CD4-positive, alpha-beta T cell (primary cell): ENCODE measurements around the gene FOXJ3. TPM values are rescaled to one million over a fixed set of nuclear protein-coding genes. Genes with fewer than 3 reads are reported as not detected.

Source experiments
- ATAC-seq: fragments of 200-7000 bp; cut with Tn5 transposase; one replicate; pipeline ENCODE4 v1.10.0; 2022; ENCODE audit warnings: mild to moderate bottlenecking; ENCODE audit not compliant: poor library complexity
- CTCF ChIA-PET: fragments of 350-600 bp; sonication (Branson Sonifier 250); formaldehyde crosslinking; loops from one replicate; lab custom pipeline; 2021; ENCODE audit warnings: antibody characterized with exemption, inconsistent platforms; lab: Charles Lee
- POLR2A ChIA-PET: fragments of 350-600 bp; sonication (Branson Sonifier 250); formaldehyde crosslinking; loops from one replicate; lab custom pipeline; 2021; ENCODE audit warnings: antibody characterized with exemption, inconsistent platforms; lab: Charles Lee
- DNase-seq, 14 experiments: peaks; one replicate each; pipeline ENCODE4 v3.0.0-alpha.2; 2013 to 2020; ENCODE audit warnings: mixed read lengths in 2 of 14
- H3K27ac ChIP-seq, 2 donors: one replicate each; pipeline versions ENCODE4 v1.5.1 to v1.7.0; 2013; ENCODE audit warnings: low read length in 2 of 2, low read depth in 1 of 2, mild to moderate bottlenecking in 1 of 2
- H3K27me3 ChIP-seq, 2 experiments: 1 replicate in 1 of 2; 2 replicates in 1 of 2; pipeline versions ENCODE4 v1.6.1 to v1.7.0; 2013; ENCODE audit warnings: low read length in 2 of 2, control low read depth in 1 of 2, mild to moderate bottlenecking in 1 of 2, moderate library complexity in 1 of 2; ENCODE audit not compliant: insufficient read depth in 2 of 2, control insufficient read depth in 1 of 2
- H3K36me3 ChIP-seq: one replicate; pipeline ENCODE4 v1.6.1; 2013; ENCODE audit warnings: low read length, control low read depth; ENCODE audit not compliant: insufficient read depth
- H3K4me1 ChIP-seq: one replicate; pipeline ENCODE4 v1.6.1; 2013; ENCODE audit warnings: low read length, control low read depth; ENCODE audit not compliant: insufficient read depth
- H3K4me3 ChIP-seq: one replicate; pipeline ENCODE4 v1.5.1; 2013; ENCODE audit warnings: mild to moderate bottlenecking, low read length, moderate library complexity
- H3K9me3 ChIP-seq, 2 experiments: 1 replicate in 1 of 2; 2 replicates in 1 of 2; pipeline versions ENCODE4 v1.6.1 to v1.7.0; 2013; ENCODE audit warnings: low read length in 2 of 2, mild to moderate bottlenecking in 2 of 2, control low read depth in 1 of 2, moderate library complexity in 1 of 2; ENCODE audit not compliant: control insufficient read depth in 1 of 2, insufficient read depth in 1 of 2
- H3K27ac Mint-ChIP-seq: one replicate; pipeline ENCODE4 v1.8.0; 2020; ENCODE audit warnings: mixed read lengths
- H3K27me3 Mint-ChIP-seq: one replicate; pipeline ENCODE4 v1.8.0; 2021; ENCODE audit warnings: mixed read lengths
- H3K36me3 Mint-ChIP-seq: one replicate; pipeline ENCODE4 v1.8.0; 2021; ENCODE audit warnings: low read depth, mixed read lengths
- H3K4me1 Mint-ChIP-seq: one replicate; pipeline ENCODE4 v1.8.0; 2021; ENCODE audit warnings: low read depth, mixed read lengths
- H3K4me3 Mint-ChIP-seq: one replicate; pipeline ENCODE4 v1.8.0; 2020; ENCODE audit warnings: mild to moderate bottlenecking, mixed read lengths
- H3K9me3 Mint-ChIP-seq: one replicate; pipeline ENCODE4 v1.8.0; 2020; ENCODE audit warnings: mixed read lengths
- CTCF ChIP-seq: fragments of 200-600 bp; IDR thresholded peaks from one replicate; pipeline ENCODE4 v1.8.0; 2022; ENCODE audit warnings: antibody characterized with exemption, mild to moderate bottlenecking
- intact Hi-C, 2 experiments: fragments of 100-400 bp; cut with DNase I in 1 of 2; cut with micrococcal nuclease in 1 of 2; formaldehyde crosslinking; loops; one replicate each; pipeline versions ENCODE4 v1.15.1 to v1.9.0; 2023 to 2025; cut with DNase I, micrococcal nuclease
- total RNA-seq, 174 experiments: library from RNA in 2 of 174; stranded (reverse) in 2 of 174; gene quantifications; one replicate each; pipeline ENCODE4 v1.2.3 and lab custom pipeline; 2021 to 2026

Gene FOXJ3
- total RNA-seq, 2 experiments from 2014 or later, result 73.1 to 74.9 TPM

- Mint-ChIP-seq H3K9me3 (no peaks in the 10 kb centered on the region), H3K36me3 (no peaks in the 10 kb centered on the region), H3K4me3 (peak overlapping the region; percentile 86), H3K4me1 (peaks cover 13% of the 10 kb centered on the region), H3K27me3 (peaks cover 57% of the 10 kb centered on the region), H3K27ac (no peak overlapping the region)
- ChIA-PET POLR2A (interaction anchor here (0.6 kb wide), 1 partner anchor 8 kb away, joined by 4 read pairs; no protein-coding TSS in a partner anchor), CTCF (no interaction called here)
- no peaks in the 10 kb centered on the region for H3K9me3 ChIP-seq
- H3K4me1 ChIP-seq, result peaks cover 9% of the 10 kb centered on the region
- no peak overlapping the region for H3K27ac ChIP-seq
- peak overlapping the region; percentile 28 for H3K4me3 ChIP-seq
- H3K27me3 ChIP-seq, result peaks cover 18 to 44% of the 10 kb centered on the region in 2 experiments
- peak; percentile 14 for ATAC-seq
- H3K36me3 ChIP-seq, result no peaks in the 10 kb centered on the region
- no peak for TF ChIP-seq CTCF
- intact Hi-C loops, result no loop called here
- DNase-seq, result peak in 2 of 14 experiments; percentile 2 to 10
Observed at GRCh38 chr1:42379794-42380585, 45.0 kb upstream of the FOXJ3 start.

- H3K4me1 ChIP-seq, result no peaks in the 10 kb centered on the region
- peaks cover 0 to 2% of the 10 kb centered on the region in 2 experiments for H3K27me3 ChIP-seq
- no peak overlapping the region for H3K27ac ChIP-seq
- no peaks in the 10 kb centered on the region for H3K9me3 ChIP-seq
- Mint-ChIP-seq H3K9me3 (no peaks in the 10 kb centered on the region), H3K27ac (no peak overlapping the region), H3K4me1 (no peaks in the 10 kb centered on the region), H3K27me3 (peaks cover 11% of the 10 kb centered on the region), H3K4me3 (no peak overlapping the region), H3K36me3 (no peaks in the 10 kb centered on the region)
- DNase-seq (no peak), ATAC-seq (no peak)
- no peaks in the 10 kb centered on the region for H3K36me3 ChIP-seq
- CTCF ChIA-PET, result no interaction called here
- no peak overlapping the region for H3K4me3 ChIP-seq
- intact Hi-C loops, result no loop called here
- POLR2A ChIA-PET, result no interaction called here
- TF ChIP-seq CTCF, result no peak
Observed at GRCh38 chr1:42372796-42373195, 37.8 kb upstream of the FOXJ3 start.

GRCh38 chr1:42370876-42371549 is 36.0 kb upstream of the FOXJ3 start:
- no peak overlapping the region for H3K27ac ChIP-seq
- CTCF ChIA-PET, result no interaction called here
- no peak for ATAC-seq
- POLR2A ChIA-PET, result no interaction called here
- intact Hi-C loops, result no loop called here
- H3K9me3 Mint-ChIP-seq, result no peaks in the 10 kb centered on the region
- H3K9me3 ChIP-seq, result no peaks in the 10 kb centered on the region
- no peak overlapping the region for H3K4me3 Mint-ChIP-seq
- no peaks in the 10 kb centered on the region for H3K4me1 ChIP-seq
- no peaks in the 10 kb centered on the region for H3K4me1 Mint-ChIP-seq
- peaks cover 7% of the 10 kb centered on the region for H3K27me3 Mint-ChIP-seq
- no peaks in the 10 kb centered on the region for H3K36me3 ChIP-seq
- TF ChIP-seq CTCF, result no peak
- no peaks in the 10 kb centered on the region for H3K27me3 ChIP-seq
- no peak overlapping the region for H3K4me3 ChIP-seq
- DNase-seq, result no peak
- no peak overlapping the region for H3K27ac Mint-ChIP-seq
- no peaks in the 10 kb centered on the region for H3K36me3 Mint-ChIP-seq
